ENCODE data around the gene TFPI. TPM values are rescaled to one million over a fixed set of nuclear protein-coding genes. Genes with fewer than 3 reads are reported as not detected.

The TFPI gene
- total RNA-seq, 1 experiment from 2014 or later: 65.7 TPM

- Histone ChIP-seq H3K4me3 (no peak overlapping the region), H3F3A (ENCODE audit: insufficient read depth, low read depth) (no peaks in the 10 kb centered on the region), H3K27me3 (ENCODE audit: insufficient read depth, low read depth) (no peaks in the 10 kb centered on the region), H3K4me1 (replicated peaks; ENCODE audit: insufficient read depth) (no peaks in the 10 kb centered on the region), H3K4me2 (no peak overlapping the region), H4K20me1 (ENCODE audit: insufficient read depth) (no peaks in the 10 kb centered on the region), H3K9me3 (ENCODE audit: insufficient read depth, low read depth) (no peaks in the 10 kb centered on the region), H2AFZ (no peak overlapping the region), H3K9me2 (ENCODE audit: insufficient read depth) (no peaks in the 10 kb centered on the region), H3K79me2 (ENCODE audit: low read depth) (no peaks in the 10 kb centered on the region), H3K27ac (no peak overlapping the region), H3K36me3 (ENCODE audit: low read depth) (no peaks in the 10 kb centered on the region)
- ChIA-PET POLR2A (ENCODE audit: unreplicated experiment) (no interaction called here), CTCF (interaction anchor here (1.1 kb wide), 1 partner anchor 97 kb away, joined by 3 read pairs; no protein-coding TSS in a partner anchor)
- BruUV-seq (replicated peaks): no TSS peak
- TF ChIP-seq, protein P1, sequence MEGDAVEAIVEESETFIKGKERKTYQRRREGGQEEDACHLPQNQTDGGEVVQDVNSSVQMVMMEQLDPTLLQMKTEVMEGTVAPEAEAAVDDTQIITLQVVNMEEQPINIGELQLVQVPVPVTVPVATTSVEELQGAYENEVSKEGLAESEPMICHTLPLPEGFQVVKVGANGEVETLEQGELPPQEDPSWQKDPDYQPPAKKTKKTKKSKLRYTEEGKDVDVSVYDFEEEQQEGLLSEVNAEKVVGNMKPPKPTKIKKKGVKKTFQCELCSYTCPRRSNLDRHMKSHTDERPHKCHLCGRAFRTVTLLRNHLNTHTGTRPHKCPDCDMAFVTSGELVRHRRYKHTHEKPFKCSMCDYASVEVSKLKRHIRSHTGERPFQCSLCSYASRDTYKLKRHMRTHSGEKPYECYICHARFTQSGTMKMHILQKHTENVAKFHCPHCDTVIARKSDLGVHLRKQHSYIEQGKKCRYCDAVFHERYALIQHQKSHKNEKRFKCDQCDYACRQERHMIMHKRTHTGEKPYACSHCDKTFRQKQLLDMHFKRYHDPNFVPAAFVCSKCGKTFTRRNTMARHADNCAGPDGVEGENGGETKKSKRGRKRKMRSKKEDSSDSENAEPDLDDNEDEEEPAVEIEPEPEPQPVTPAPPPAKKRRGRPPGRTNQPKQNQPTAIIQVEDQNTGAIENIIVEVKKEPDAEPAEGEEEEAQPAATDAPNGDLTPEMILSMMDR (conservative IDR thresholded peaks at IDR 0.05): no peak
- no peak for TF ChIP-seq EZH2 (IDR thresholded peaks at IDR 0.05; ENCODE audit: low read depth)
- intact Hi-C loops (cut with micrococcal nuclease; ENCODE audit: unreplicated experiment): no loop called here
- no peak for DNase-seq
Observed at GRCh38 chr2:187483537-187483936, 70.7 kb downstream of the TFPI start.

DNA sequence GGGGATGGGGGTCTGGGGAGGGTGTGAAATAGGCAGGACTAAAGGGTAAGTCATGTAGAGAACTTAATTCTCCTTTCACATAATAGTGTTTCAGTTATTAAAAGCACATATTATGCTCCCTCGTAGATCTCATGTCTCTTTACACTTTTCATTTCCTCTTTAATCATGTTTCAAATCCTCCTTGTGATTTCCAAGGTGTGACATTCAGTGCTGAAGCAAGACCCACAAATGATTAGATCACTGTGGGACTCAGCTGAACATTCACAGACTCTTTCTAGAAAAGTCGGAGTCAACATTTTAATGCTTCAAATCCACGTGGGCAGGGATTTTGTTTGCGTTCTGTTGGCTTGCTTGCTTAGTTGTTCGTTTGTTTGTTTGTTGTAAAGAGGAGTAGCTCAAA, 71.4 kb downstream of the TFPI start:
- H3F3A ChIP-seq (ENCODE audit: insufficient read depth, low read depth): no peaks in the 10 kb centered on the region
- no peaks in the 10 kb centered on the region for H3K9me2 ChIP-seq (ENCODE audit: insufficient read depth)
- H3K36me3 ChIP-seq (ENCODE audit: low read depth): no peaks in the 10 kb centered on the region
- no peak overlapping the region for H3K4me3 ChIP-seq
- no TSS peak for BruUV-seq (replicated peaks)
- H3K79me2 ChIP-seq (ENCODE audit: low read depth): no peaks in the 10 kb centered on the region
- no peaks in the 10 kb centered on the region for H3K27me3 ChIP-seq (ENCODE audit: insufficient read depth, low read depth)
- H3K4me2 ChIP-seq: no peak overlapping the region
- H2AFZ ChIP-seq: no peak overlapping the region
- H3K4me1 ChIP-seq (replicated peaks; ENCODE audit: insufficient read depth): no peaks in the 10 kb centered on the region
- intact Hi-C loops (cut with micrococcal nuclease; ENCODE audit: unreplicated experiment): no loop called here
- H3K9me3 ChIP-seq (ENCODE audit: insufficient read depth, low read depth): no peaks in the 10 kb centered on the region
- TF ChIP-seq, protein P1 (conservative IDR thresholded peaks at IDR 0.05): no peak
- ChIA-PET CTCF (interaction anchor here (1.1 kb wide), 1 partner anchor 98 kb away, joined by 3 read pairs; no protein-coding TSS in a partner anchor), POLR2A (ENCODE audit: unreplicated experiment) (interaction anchor here (0.6 kb wide), 1 partner anchor 676 kb away, joined by 5 read pairs; no protein-coding TSS in a partner anchor)
- no peak for DNase-seq
- no peak overlapping the region for H3K27ac ChIP-seq
- H4K20me1 ChIP-seq (ENCODE audit: insufficient read depth): no peaks in the 10 kb centered on the region

DNA sequence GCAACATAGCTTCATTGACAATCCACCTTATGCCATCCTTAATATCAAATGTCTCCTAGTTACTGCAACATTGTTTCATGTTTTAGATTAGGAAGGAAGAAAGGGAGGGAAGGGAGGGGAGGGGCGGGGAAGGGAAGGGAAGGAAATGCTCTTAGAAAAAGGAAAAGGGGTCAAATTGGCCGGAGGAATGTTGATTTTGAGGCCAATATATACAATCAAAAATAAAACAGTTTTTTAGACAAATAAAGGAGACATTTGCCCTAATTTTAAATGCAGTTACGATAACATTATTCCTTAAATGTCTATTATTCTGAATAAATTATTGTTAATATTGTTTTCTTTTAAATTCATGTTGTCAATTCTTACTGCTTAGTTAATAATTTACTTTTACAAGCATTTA, 72.7 kb downstream of the TFPI start:
- ChIA-PET CTCF (no interaction called here), POLR2A (ENCODE audit: unreplicated experiment) (no interaction called here)
- Histone ChIP-seq H3K27me3 (ENCODE audit: insufficient read depth, low read depth) (no peaks in the 10 kb centered on the region), H3K4me2 (no peak overlapping the region), H3K27ac (no peak overlapping the region), H3K4me3 (no peak overlapping the region), H3F3A (ENCODE audit: insufficient read depth, low read depth) (no peaks in the 10 kb centered on the region), H3K4me1 (replicated peaks; ENCODE audit: insufficient read depth) (no peaks in the 10 kb centered on the region), H3K9me2 (ENCODE audit: insufficient read depth) (no peaks in the 10 kb centered on the region), H3K79me2 (ENCODE audit: low read depth) (no peaks in the 10 kb centered on the region), H2AFZ (no peak overlapping the region), H3K36me3 (ENCODE audit: low read depth) (no peaks in the 10 kb centered on the region), H3K9me3 (ENCODE audit: insufficient read depth, low read depth) (no peaks in the 10 kb centered on the region), H4K20me1 (ENCODE audit: insufficient read depth) (no peaks in the 10 kb centered on the region)
- BruUV-seq (replicated peaks): no TSS peak
- TF ChIP-seq EZH2 (IDR thresholded peaks at IDR 0.05; ENCODE audit: low read depth): no peak
- TF ChIP-seq, protein P1 (conservative IDR thresholded peaks at IDR 0.05): no peak
- intact Hi-C loops (cut with micrococcal nuclease; ENCODE audit: unreplicated experiment): no loop called here
- no peak for DNase-seq

All from PC-9 (cell line).